HCT116 (cell line): ENCODE measurements around the gene DMBX1. TPM values are rescaled to one million over a fixed set of nuclear protein-coding genes. Genes with fewer than 3 reads are reported as not detected.

Experiments used
- ATAC-seq: fragments of 200-7000 bp; cut with Tn5 transposase; 2 replicates; pipeline ENCODE4 v1.9.1; 2020; ENCODE audit warnings: mild to moderate bottlenecking, moderate library complexity
- BruUV-seq: library from RNA; stranded (reverse); fragments of 400-500 nt; replicated peaks from 2 replicates; lab custom pipeline; 2021; lab: Mats Ljungman, UMichigan
- CTCF ChIA-PET: fragments of 300-600 bp; sonication (Branson Sonifier 250); formaldehyde crosslinking; loops from one replicate; lab custom pipeline; 2021; ENCODE audit warnings: antibody characterized with exemption; lab: Charles Lee
- POLR2A ChIA-PET: fragments of 300-600, 350-600 bp; sonication (Branson Sonifier 250); formaldehyde crosslinking; loops from one replicate; lab custom pipeline; 2021; ENCODE audit warnings: antibody characterized with exemption; lab: Charles Lee
- RAD21 ChIA-PET, 2 experiments: fragments of 300-600 bp; sonication (Branson Sonifier 250); formaldehyde crosslinking; loops; one replicate each; lab custom pipeline; 2023; ENCODE audit warnings: low total read pairs in 2 of 2; ENCODE audit not compliant: uncharacterized antibody in 2 of 2, unreplicated experiment in 2 of 2, low non-redundant PET in 1 of 2; lab: Charles Lee
- DNase-seq: peaks from one replicate; pipeline ENCODE4 v3.0.0-alpha.2; 2010; ENCODE audit warnings: low read depth, low spot score
- H2AFZ ChIP-seq: fragments of 200-600 bp; shearing (Covaris generic), sonication (generic); 2 replicates; pipeline ENCODE4 v1.6.1; 2017; ENCODE audit warnings: low read depth, mixed run types, mixed read lengths, antibody characterized with exemption, low read length; ENCODE audit not compliant: poor library complexity, severe bottlenecking
- H3K27ac ChIP-seq: 2 replicates; pipeline ENCODE4 v1.5.1; 2012; ENCODE audit warnings: low read depth, low read length
- H3K27me3 ChIP-seq: fragments of 200-600 bp; sonication (generic); 2 replicates; pipeline ENCODE4 v1.6.1; 2016; ENCODE audit warnings: mixed run types, low read length, mixed read lengths; ENCODE audit not compliant: insufficient read depth
- H3K36me3 ChIP-seq, 2 experiments: fragments of 200-500 bp in 1 of 2; fragments of 200-600 bp in 1 of 2; sonication (Bioruptor generic) in 1 of 2; sonication (generic) in 1 of 2; 2 replicates each; pipeline versions ENCODE4 v1.5.1 to v1.6.1; 2014 to 2016; ENCODE audit warnings: low read length in 2 of 2, inconsistent platforms in 1 of 2, mixed read lengths in 1 of 2, mixed run types in 1 of 2; ENCODE audit not compliant: insufficient read depth in 2 of 2, control insufficient read depth in 1 of 2
- H3K4me1 ChIP-seq, 2 experiments: fragments of 200-600 bp in 1 of 2; sonication (generic) in 1 of 2; 2 replicates each; pipeline versions ENCODE4 v1.5.1 to v1.6.1; 2012 to 2017; ENCODE audit warnings: low read length in 2 of 2, inconsistent platforms in 1 of 2, mild to moderate bottlenecking in 1 of 2, mixed read lengths in 1 of 2, mixed run types in 1 of 2, moderate library complexity in 1 of 2; ENCODE audit not compliant: insufficient read depth in 2 of 2, control insufficient read depth in 1 of 2
- H3K4me2 ChIP-seq: fragments of 200-600 bp; sonication (generic); 2 replicates; pipeline ENCODE4 v1.6.1; 2017; ENCODE audit warnings: mixed run types, low read length, mixed read lengths
- H3K4me3 ChIP-seq, 2 experiments: fragments of 200-600 bp in 1 of 2; sonication (generic) in 1 of 2; replicated peaks in 1 of 2; 2 replicates each; pipeline ENCODE4 v1.5.1; 2011 to 2016; ENCODE audit warnings: low read length in 2 of 2, control low read depth in 1 of 2, low read depth in 1 of 2, mild to moderate bottlenecking in 1 of 2, mixed read lengths in 1 of 2, mixed run types in 1 of 2
- H3K79me2 ChIP-seq: fragments of 200-600 bp; sonication (generic); 2 replicates; pipeline ENCODE4 v1.6.1; 2017; ENCODE audit warnings: mild to moderate bottlenecking, mixed run types, low read length, moderate library complexity, mixed read lengths; ENCODE audit not compliant: insufficient read depth
- H3K9ac ChIP-seq: fragments of 200-600 bp; sonication (generic); 2 replicates; pipeline ENCODE4 v1.6.1; 2016; ENCODE audit warnings: low read length, mixed read lengths
- H3K9me2 ChIP-seq: fragments of 200-600 bp; sonication (generic), shearing (Covaris generic); 2 replicates; pipeline ENCODE4 v1.6.1; 2017; ENCODE audit warnings: mixed run types, mild to moderate bottlenecking, moderate library complexity; ENCODE audit not compliant: insufficient read depth
- H3K9me3 ChIP-seq, 2 experiments: fragments of 200-500 bp in 1 of 2; fragments of 200-600 bp in 1 of 2; sonication (Bioruptor generic) in 1 of 2; sonication (generic) in 1 of 2; 2 replicates each; pipeline ENCODE4 v1.6.1; 2014 to 2017; ENCODE audit warnings: low read length in 2 of 2, mixed read lengths in 2 of 2, inconsistent platforms in 1 of 2, low read depth in 1 of 2, mild to moderate bottlenecking in 1 of 2, mixed run types in 1 of 2, moderate library complexity in 1 of 2; ENCODE audit not compliant: control insufficient read depth in 1 of 2, insufficient read depth in 1 of 2
- H4K20me1 ChIP-seq: fragments of 200-600 bp; sonication (generic), shearing (Covaris generic); 2 replicates; pipeline ENCODE4 v1.6.1; 2017; ENCODE audit warnings: mixed run types, mild to moderate bottlenecking, moderate library complexity; ENCODE audit not compliant: insufficient read depth
- ATF3 ChIP-seq: IDR thresholded peaks from 2 replicates; pipeline ENCODE4 v1.6.1; 2012
- CBX3 ChIP-seq: IDR thresholded peaks from 2 replicates; pipeline ENCODE4 v1.6.1; 2012; ENCODE audit warnings: low read depth
- CEBPB ChIP-seq: IDR thresholded peaks from 2 replicates; pipeline ENCODE4 v1.6.1; 2012; ENCODE audit warnings: low read depth
- EGR1 ChIP-seq: IDR thresholded peaks from 2 replicates; pipeline ENCODE4 v1.6.1; 2012; ENCODE audit warnings: low read depth
- EZH2 ChIP-seq: fragments of 200-600 bp; sonication (generic); IDR thresholded peaks from 2 replicates; pipeline ENCODE4 v1.6.1; 2017; ENCODE audit warnings: antibody characterized with exemption, mixed run types
- EZH2phosphoT487 ChIP-seq: fragments of 200-600 bp; IDR thresholded peaks from 2 replicates; pipeline ENCODE4 v1.6.1; 2018; ENCODE audit warnings: antibody characterized with exemption, borderline replicate concordance
- FOSL1 ChIP-seq: IDR thresholded peaks from 2 replicates; pipeline ENCODE4 v1.6.1; 2012; ENCODE audit warnings: low read depth
- JUND ChIP-seq: IDR thresholded peaks from 2 replicates; pipeline ENCODE4 v1.6.1; 2012
- POLR2A ChIP-seq: IDR thresholded peaks from 2 replicates; pipeline ENCODE4 v1.7.0; 2011; ENCODE audit warnings: borderline replicate concordance; ENCODE audit not compliant: insufficient read depth, insufficient read length; ENCODE audit errors: extremely low read depth
- POLR2AphosphoS5 ChIP-seq: IDR thresholded peaks from 2 replicates; pipeline ENCODE4 v1.6.1; 2011; ENCODE audit warnings: mild to moderate bottlenecking, low read depth, low read length, moderate library complexity
- RAD21 ChIP-seq: IDR thresholded peaks from 2 replicates; pipeline ENCODE4 v1.6.1; 2012; ENCODE audit warnings: low read depth, mild to moderate bottlenecking
- REST ChIP-seq: IDR thresholded peaks from 2 replicates; pipeline ENCODE4 v1.6.1; 2012; ENCODE audit warnings: low read depth
- SP1 ChIP-seq: IDR thresholded peaks from 2 replicates; pipeline ENCODE4 v1.6.1; 2012; ENCODE audit warnings: low read depth
- SRF ChIP-seq: IDR thresholded peaks from 2 replicates; pipeline ENCODE4 v1.6.1; 2012; ENCODE audit warnings: low read depth
- TCF7L2 ChIP-seq: IDR thresholded peaks from 2 replicates; pipeline ENCODE4 v1.7.0; 2011; ENCODE audit warnings: borderline replicate concordance, inconsistent platforms; ENCODE audit not compliant: insufficient read depth, insufficient read length; ENCODE audit errors: extremely low read depth
- ZFX ChIP-seq: fragments of 450-650 bp; IDR thresholded peaks from 2 replicates; pipeline ENCODE4 v1.6.1; 2017
- ZNF274 ChIP-seq: fragments of 200-500 bp; sonication (Bioruptor generic); IDR thresholded peaks from 2 replicates; pipeline ENCODE4 v1.6.1; 2014; ENCODE audit warnings: mild to moderate bottlenecking, low read depth, low read length, inconsistent platforms
- intact Hi-C: fragments of 100-400 bp; cut with micrococcal nuclease; formaldehyde crosslinking; loops from 2 replicates; pipeline ENCODE4 v1.10.0; 2022
- total RNA-seq: library from RNA; stranded (reverse); gene quantifications from one replicate; pipeline ENCODE4 v1.2.1, GENCODE V29; 2021; ENCODE audit not compliant: unreplicated experiment

The DMBX1 gene
- total RNA-seq, 1 experiment from 2014 or later: 4.3 TPM

- DNase-seq (no peak), ATAC-seq (no peak)
- H3K36me3 ChIP-seq: no peaks in the 10 kb centered on the region
- H3K4me1 ChIP-seq: peaks cover 0 to 4% of the 10 kb centered on the region in 2 experiments; a peak in 2 of 4 replicates
- no TSS peak for BruUV-seq
- ChIA-PET CTCF (no interaction called here), POLR2A (no interaction called here), RAD21 (no interaction called here)
- no peaks in the 10 kb centered on the region for H3K9me2 ChIP-seq
- no peak overlapping the region for H3K4me2 ChIP-seq
- no peaks in the 10 kb centered on the region for H4K20me1 ChIP-seq
- no peak overlapping the region for H2AFZ ChIP-seq
- no peak overlapping the region for H3K4me3 ChIP-seq
- intact Hi-C loops: no loop called here
- H3K79me2 ChIP-seq: no peaks in the 10 kb centered on the region
- H3K9me3 ChIP-seq: no peaks in the 10 kb centered on the region
- no peak overlapping the region for H3K9ac ChIP-seq
- TF ChIP-seq ZNF274: no peak
- no peak for TF ChIP-seq SRF
- TF ChIP-seq ATF3: no peak
- TF ChIP-seq FOSL1: no peak
- no peak for TF ChIP-seq EZH2phosphoT487
- no peak for TF ChIP-seq RAD21
- TF ChIP-seq POLR2A: no peak
- TF ChIP-seq POLR2AphosphoS5: no peak
- H3K27ac ChIP-seq: no peak overlapping the region
- H3K27me3 ChIP-seq: no peaks in the 10 kb centered on the region
These were observed 6.0 kb upstream of the DMBX1 start for GRCh38 chr1:46483589-46483988.

GRCh38 chr1:46484783-46485490, 4.7 kb upstream of the DMBX1 start:
- no peak overlapping the region for H3K4me3 ChIP-seq
- no peak overlapping the region for H3K27ac ChIP-seq
- ATAC-seq (no peak), DNase-seq (no peak)
- H3K79me2 ChIP-seq: no peaks in the 10 kb centered on the region
- no peak overlapping the region for H3K4me2 ChIP-seq
- ChIA-PET CTCF (no interaction called here), RAD21 (no interaction called here), POLR2A (no interaction called here)
- BruUV-seq: no TSS peak
- no peaks in the 10 kb centered on the region for H3K36me3 ChIP-seq
- intact Hi-C loops: no loop called here
- H2AFZ ChIP-seq: no peak overlapping the region
- H3K4me1 ChIP-seq: peaks cover 4 to 14% of the 10 kb centered on the region in 2 experiments; a peak in 3 of 4 replicates
- H3K9me2 ChIP-seq: no peaks in the 10 kb centered on the region
- H3K9me3 ChIP-seq: no peaks in the 10 kb centered on the region
- H3K27me3 ChIP-seq: no peaks in the 10 kb centered on the region
- H4K20me1 ChIP-seq: no peaks in the 10 kb centered on the region
- H3K9ac ChIP-seq: no peak overlapping the region
- no peak for TF ChIP-seq ZNF274
- TF ChIP-seq REST: no peak
- TF ChIP-seq RAD21: no peak
- TF ChIP-seq TCF7L2: no peak
- no peak for TF ChIP-seq SRF
- TF ChIP-seq EZH2phosphoT487: no peak
- TF ChIP-seq JUND: no peak
- no peak for TF ChIP-seq EGR1
- no peak for TF ChIP-seq POLR2A
- no peak for TF ChIP-seq SP1
- TF ChIP-seq EZH2: no peak
- no peak for TF ChIP-seq CBX3
- no peak for TF ChIP-seq CEBPB
- no peak for TF ChIP-seq POLR2AphosphoS5
- TF ChIP-seq ZFX: no peak
